Activated B cell treated with CpG ODN at 0.5 μM for 24 hours (primary cell): Measurements from ENCODE around the gene RNF6. TPM values are rescaled to one million over a fixed set of nuclear protein-coding genes. Genes with fewer than 3 reads are reported as not detected.

Source experiments
- ATAC-seq: fragments of 200-7000 bp; cut with Tn5 transposase; one replicate; pipeline ENCODE4 v1.10.0; 2021; ENCODE audit warnings: low read depth, mild to moderate bottlenecking, moderate library complexity
- CTCF ChIA-PET: fragments of 350-600 bp; sonication (Branson Sonifier 250); formaldehyde crosslinking; loops from one replicate; lab custom pipeline; 2021; ENCODE audit warnings: antibody characterized with exemption; lab: Charles Lee
- POLR2A ChIA-PET: fragments of 350-600 bp; sonication (Branson Sonifier 250); formaldehyde crosslinking; loops from one replicate; lab custom pipeline; 2021; ENCODE audit warnings: antibody characterized with exemption; lab: Charles Lee
- DNase-seq: peaks from one replicate; pipeline ENCODE4 v3.0.0; 2022
- H3K27ac Mint-ChIP-seq: one replicate; pipeline ENCODE4 v1.8.0; 2020; ENCODE audit warnings: mixed read lengths
- H3K27me3 Mint-ChIP-seq: one replicate; pipeline ENCODE4 v1.8.0; 2021; ENCODE audit warnings: mixed read lengths
- H3K36me3 Mint-ChIP-seq: one replicate; pipeline ENCODE4 v1.8.0; 2021; ENCODE audit warnings: low read depth, mixed read lengths
- H3K4me1 Mint-ChIP-seq: one replicate; pipeline ENCODE4 v1.8.0; 2021; ENCODE audit warnings: mixed read lengths
- H3K4me3 Mint-ChIP-seq: one replicate; pipeline ENCODE4 v1.8.0; 2020; ENCODE audit warnings: mild to moderate bottlenecking, mixed read lengths
- H3K9me3 Mint-ChIP-seq: one replicate; pipeline ENCODE4 v1.8.0; 2020; ENCODE audit warnings: mixed read lengths
- CTCF ChIP-seq: fragments of 200-600 bp; IDR thresholded peaks from one replicate; pipeline ENCODE4 v1.8.0; 2022; ENCODE audit warnings: antibody characterized with exemption, mild to moderate bottlenecking
- intact Hi-C: fragments of 100-400 bp; cut with micrococcal nuclease; formaldehyde crosslinking; loops from one replicate; pipeline ENCODE4 v1.15.1; 2024
- total RNA-seq: library from RNA; stranded (reverse); gene quantifications from 2 replicates; pipeline ENCODE4 v1.2.3, GENCODE V29; 2022

The RNF6 gene
- total RNA-seq, 1 donor from 2014 or later, result 48.3 TPM

- Mint-ChIP-seq H3K4me3 (peak overlapping the region; percentile 60), H3K27ac (peak overlapping the region; percentile 81), H3K4me1 (peaks cover 48% of the 10 kb centered on the region), H3K27me3 (no peaks in the 10 kb centered on the region), H3K36me3 (peaks cover 9% of the 10 kb centered on the region), H3K9me3 (peaks cover 2% of the 10 kb centered on the region)
- CTCF ChIA-PET, result interaction anchor here (0.6 to 4.7 kb wide), 22 partner anchors 10 to 611 kb away, joined by 3 to 114 read pairs (median 4); partner anchors contain the start of gene RNF6
- peak; percentile 15 for ATAC-seq
- peak; percentile 35 for DNase-seq
- peak; percentile 54 for TF ChIP-seq CTCF
- intact Hi-C loops, result loop anchor here (1.0 to 10.0 kb wide), 7 partner anchors 210 to 1950 kb away; partner anchors contain the start of genes MTMR6 and PAN3
- POLR2A ChIA-PET, result interaction anchor here (1.8 to 5.5 kb wide), 4 partner anchors 36 to 514 kb away, joined by 7 to 125 read pairs (median 23); partner anchors contain the start of genes CDK8 and RNF6
Observed at GRCh38 chr13:26184791-26185250, 37.3 kb downstream of the RNF6 start.

- Mint-ChIP-seq H3K4me1 (peaks cover 46% of the 10 kb centered on the region), H3K36me3 (peaks cover 7% of the 10 kb centered on the region), H3K27ac (peak overlapping the region; percentile 0), H3K9me3 (peaks cover 2% of the 10 kb centered on the region), H3K27me3 (no peaks in the 10 kb centered on the region), H3K4me3 (no peak overlapping the region)
- ATAC-seq, result no peak
- intact Hi-C loops, result loop anchor here (10.0 kb wide), 3 partner anchors 211 to 1951 kb away; partner anchors contain the start of gene PAN3
- no peak for TF ChIP-seq CTCF
- no peak for DNase-seq
- POLR2A ChIA-PET, result interaction anchor here (5.5 kb wide), 1 partner anchor 37 kb away, joined by 125 read pairs; the partner anchor contains the start of gene RNF6
- CTCF ChIA-PET, result interaction anchor here (3.9 to 4.7 kb wide), 3 partner anchors 38 to 515 kb away, joined by 26 to 114 read pairs (median 93); partner anchors contain the start of gene RNF6
Observed at GRCh38 chr13:26183416-26183815, 38.7 kb downstream of the RNF6 start.

- H3K9me3 Mint-ChIP-seq, result peaks cover 2% of the 10 kb centered on the region
- POLR2A ChIA-PET, result no interaction called here
- peaks cover 4% of the 10 kb centered on the region for H3K27me3 Mint-ChIP-seq
- H3K4me1 Mint-ChIP-seq, result peaks cover 12% of the 10 kb centered on the region
- CTCF ChIA-PET, result no interaction called here
- no peak for ATAC-seq
- TF ChIP-seq CTCF, result no peak
- H3K36me3 Mint-ChIP-seq, result no peaks in the 10 kb centered on the region
- DNase-seq, result no peak
- intact Hi-C loops, result no loop called here
- no peak overlapping the region for H3K4me3 Mint-ChIP-seq
- no peak overlapping the region for H3K27ac Mint-ChIP-seq
Observed at GRCh38 chr13:26179344-26179743, 42.8 kb downstream of the RNF6 start.

- Mint-ChIP-seq H3K4me3 (no peak overlapping the region), H3K27ac (no peak overlapping the region), H3K36me3 (no peaks in the 10 kb centered on the region), H3K9me3 (no peaks in the 10 kb centered on the region), H3K27me3 (no peaks in the 10 kb centered on the region), H3K4me1 (peaks cover 9% of the 10 kb centered on the region)
- intact Hi-C loops, result no loop called here
- no peak for TF ChIP-seq CTCF
- ChIA-PET POLR2A (no interaction called here), CTCF (no interaction called here)
- DNase-seq (no peak), ATAC-seq (no peak)
Observed at GRCh38 chr13:26168835-26169234, 53.3 kb downstream of the RNF6 start.

GRCh38 chr13:26168237-26168814 lies 53.8 kb downstream of the RNF6 start:
- Mint-ChIP-seq H3K9me3 (no peaks in the 10 kb centered on the region), H3K4me3 (no peak overlapping the region), H3K36me3 (no peaks in the 10 kb centered on the region), H3K27ac (no peak overlapping the region), H3K27me3 (no peaks in the 10 kb centered on the region), H3K4me1 (peaks cover 9% of the 10 kb centered on the region)
- TF ChIP-seq CTCF, result no peak
- intact Hi-C loops, result no loop called here
- ChIA-PET POLR2A (no interaction called here), CTCF (no interaction called here)
- ATAC-seq (no peak), DNase-seq (no peak)
